Activated CD4-positive, alpha-beta T cell treated with anti-CD3 and anti-CD28 coated beads, Interleukin-2, amount 50 U/mL, for 24 hours (primary cell): ENCODE data around the gene AHNAK2.

Experiments
- DNase-seq, 2 donors: peaks; one replicate each; pipeline ENCODE4 v3.0.0-alpha.2; 2020; ENCODE audit warnings: low read depth in 1 of 2, low spot score in 1 of 2

The AHNAK2 gene

GRCh38 chr14:105012171-105012985 lies 34.2 kb upstream of the AHNAK2 start:
- no peak for DNase-seq

DNA sequence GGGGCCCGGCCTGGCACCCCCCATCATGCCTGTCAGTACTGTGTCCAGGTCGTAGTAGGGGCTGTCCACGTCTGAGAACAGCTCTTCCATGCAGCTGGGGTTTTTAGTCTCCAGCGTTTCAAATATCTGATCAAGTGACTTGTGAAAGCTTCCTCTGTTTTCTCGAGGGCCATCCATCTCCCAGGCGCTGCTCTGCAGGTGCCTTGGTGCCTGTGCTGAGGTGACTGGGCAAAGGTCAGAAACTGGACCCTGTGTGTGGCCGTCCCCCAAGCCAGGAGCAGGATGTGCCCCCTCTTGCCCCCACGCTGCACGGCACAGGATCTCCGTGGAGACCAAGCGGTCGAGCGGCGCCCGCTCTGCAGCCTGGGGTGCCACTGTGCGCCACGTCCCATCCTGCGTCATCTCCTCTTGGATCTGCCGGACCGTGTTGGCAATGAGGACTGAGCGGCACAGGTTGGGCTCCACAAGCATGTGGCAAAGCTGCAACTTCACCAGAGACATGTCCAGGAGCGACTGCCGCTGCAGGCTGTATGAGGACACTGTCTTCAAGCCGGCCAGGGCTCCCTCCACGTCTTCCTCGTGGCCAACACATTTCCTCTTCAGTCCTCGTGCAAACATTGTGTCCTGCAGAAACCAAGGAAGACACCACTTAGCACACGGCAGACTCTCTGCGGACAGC lies 33.3 kb upstream of the AHNAK2 start:
- no peak for DNase-seq

- DNase-seq, result no peak
Measured at GRCh38 chr14:105010891-105011291, 32.7 kb upstream of the AHNAK2 start.

GRCh38 chr14:105010106-105010505 lies 31.9 kb upstream of the AHNAK2 start:
- DNase-seq, result no peak

DNA sequence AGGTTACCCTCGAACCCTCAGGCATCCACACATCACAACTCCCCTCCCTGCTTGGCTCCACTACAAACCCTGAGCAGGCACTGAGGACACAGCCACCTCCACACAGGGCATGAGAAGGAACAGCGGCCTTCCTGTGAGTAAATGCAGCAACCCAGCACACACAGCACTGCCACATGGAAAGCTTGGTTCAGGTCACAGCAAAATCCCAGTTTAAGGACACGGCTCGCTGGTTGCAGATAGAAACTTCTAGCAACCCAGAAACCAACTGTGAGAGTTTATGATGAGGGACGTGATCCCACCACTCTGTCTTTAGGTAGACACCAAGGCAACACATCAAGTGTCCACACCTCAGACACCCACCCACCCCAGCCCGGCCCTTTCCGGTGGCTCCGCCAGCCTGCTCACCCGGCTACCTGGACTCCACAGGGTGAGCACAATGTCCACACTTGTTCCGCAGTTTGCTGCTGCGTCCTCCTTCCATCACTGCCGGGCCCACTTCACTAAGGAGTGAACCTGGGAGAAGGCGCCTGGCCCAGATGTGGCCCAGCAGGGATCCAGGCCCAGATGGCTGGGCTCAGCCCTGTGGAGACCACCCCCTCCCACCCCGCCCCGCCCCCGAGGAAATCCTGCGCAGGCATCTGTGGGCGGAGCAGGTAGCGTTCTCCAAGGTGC lies 29.6 kb upstream of the AHNAK2 start:
- no peak for DNase-seq

- DNase-seq, result no peak
Measured at GRCh38 chr14:105006831-105007592, 28.8 kb upstream of the AHNAK2 start.

GRCh38 chr14:105005929-105006830 lies 28.0 kb upstream of the AHNAK2 start:
- DNase-seq, result no peak

GRCh38 chr14:105005329-105005928 lies 27.3 kb upstream of the AHNAK2 start:
- no peak for DNase-seq

GRCh38 chr14:104999361-104999760 lies 21.2 kb upstream of the AHNAK2 start:
- no peak for DNase-seq

- no peak for DNase-seq
Measured at GRCh38 chr14:104998801-104999200, 20.6 kb upstream of the AHNAK2 start.

DNA sequence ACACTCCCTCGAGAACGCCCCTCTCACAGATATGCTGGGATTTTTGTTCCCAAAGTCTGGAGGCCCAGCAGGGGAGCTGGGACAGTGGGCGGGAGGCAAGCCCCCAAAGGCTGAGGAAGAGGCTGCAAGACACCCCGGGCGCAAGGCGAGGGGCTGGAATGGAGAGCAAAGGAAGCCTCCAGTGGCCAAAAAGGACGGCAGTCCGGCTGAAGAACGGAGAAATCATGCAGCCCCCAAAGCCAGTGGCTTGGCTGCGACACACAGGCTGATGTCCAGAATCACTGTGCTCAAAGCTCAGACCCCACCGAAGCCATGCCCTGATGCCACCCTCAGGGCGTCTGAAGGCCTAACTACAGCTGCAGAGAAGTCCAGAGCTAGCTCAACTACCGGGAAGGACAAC lies 18.3 kb upstream of the AHNAK2 start:
- DNase-seq, result no peak

DNA sequence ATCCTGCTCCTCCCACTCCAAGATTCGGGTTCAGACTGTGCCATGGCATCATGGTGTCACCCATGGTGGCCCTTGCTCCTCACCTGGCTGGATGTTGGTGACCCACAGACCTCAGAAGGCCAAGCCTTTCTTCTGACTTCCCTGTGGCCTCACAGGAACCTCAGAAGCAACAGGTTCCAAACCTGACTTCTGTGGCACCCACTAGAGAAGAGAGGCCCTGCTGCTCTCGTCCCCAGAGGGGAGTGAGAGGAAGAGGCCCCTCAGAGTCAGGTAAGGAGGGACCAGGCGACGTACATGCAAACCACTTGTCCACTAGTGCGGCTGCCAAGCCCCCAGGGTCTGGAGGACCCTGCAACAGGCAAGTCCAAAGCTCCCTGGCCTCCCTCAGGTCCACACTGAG lies 17.9 kb upstream of the AHNAK2 start:
- no peak for DNase-seq

DNA sequence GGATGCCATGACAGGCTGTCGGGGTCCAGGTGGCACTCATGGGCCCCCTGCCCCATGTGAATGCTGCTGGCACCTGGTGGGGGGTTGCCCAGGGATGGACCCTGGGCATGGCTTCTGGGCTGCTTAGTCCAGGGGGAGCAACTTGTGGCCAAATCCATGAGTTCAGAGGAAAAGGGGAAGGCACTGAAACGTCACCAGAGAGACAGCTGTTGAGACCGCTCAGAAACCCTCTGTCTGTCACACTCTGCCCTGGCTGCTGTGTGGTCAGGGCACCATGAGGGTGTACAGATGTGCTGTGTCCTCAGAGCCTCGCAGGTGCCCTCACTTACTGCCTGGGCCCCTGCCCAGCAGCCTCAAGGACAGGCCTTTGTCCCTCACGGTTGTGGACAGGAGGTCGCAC lies 16.8 kb upstream of the AHNAK2 start:
- no peak for DNase-seq

DNA sequence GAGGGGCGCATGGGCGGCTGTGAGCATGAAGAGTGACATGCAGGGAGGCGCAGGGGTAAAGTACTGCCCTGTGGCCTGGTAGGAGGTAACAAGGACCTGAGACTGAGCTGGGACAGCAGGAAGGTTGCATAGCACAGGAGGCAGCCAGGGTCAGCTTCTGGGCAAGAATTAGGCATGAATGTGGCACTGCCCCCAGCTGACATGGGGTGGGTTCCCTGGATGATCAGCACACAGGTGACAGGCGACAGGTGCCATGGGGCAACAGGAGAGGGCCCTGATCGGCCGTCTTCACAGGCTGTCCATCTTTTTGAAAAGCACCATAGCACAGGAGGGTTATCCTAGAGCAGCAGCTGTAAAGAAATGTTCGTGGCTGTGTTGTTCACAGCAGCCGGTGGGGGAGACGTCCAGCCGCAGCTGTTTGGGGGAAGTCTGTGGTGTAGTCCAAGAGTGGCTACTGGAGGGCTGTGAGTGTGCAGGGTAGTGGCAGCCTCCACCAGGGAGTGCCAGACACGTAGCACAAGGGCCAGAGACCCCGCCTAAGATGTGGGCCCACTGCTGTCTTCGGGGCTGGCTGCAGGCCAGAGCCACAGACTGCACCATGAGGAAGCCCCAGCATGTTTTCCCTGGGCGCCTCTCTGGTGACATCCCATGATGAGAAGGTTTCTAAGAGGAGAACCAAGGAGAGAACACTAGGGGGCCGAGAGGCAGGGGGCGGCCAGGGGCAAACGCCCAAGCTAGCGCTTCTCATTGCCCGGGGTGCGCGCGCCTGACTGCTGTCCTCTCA lies 15.8 kb upstream of the AHNAK2 start:
- no peak for DNase-seq

DNA sequence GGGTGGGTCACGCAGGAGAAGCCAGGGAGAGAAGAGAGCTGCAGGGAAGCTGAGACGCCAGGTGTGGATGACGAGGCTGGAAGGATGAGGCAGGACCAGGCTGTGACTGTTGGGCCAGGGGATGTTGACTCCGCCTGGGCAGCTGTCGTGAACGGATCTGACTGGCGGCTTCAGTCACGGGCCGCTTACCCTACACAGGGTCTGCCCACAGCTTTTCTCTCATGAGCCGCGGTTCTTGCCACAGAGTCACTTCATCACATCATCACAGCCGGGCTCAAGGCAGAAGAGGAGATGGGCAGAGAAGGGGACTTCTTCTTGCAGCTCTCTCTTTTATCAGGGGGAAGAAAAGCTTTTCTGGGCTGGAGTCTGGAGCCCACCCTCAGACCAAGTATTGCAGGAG lies 15.1 kb upstream of the AHNAK2 start:
- DNase-seq, result no peak

DNA sequence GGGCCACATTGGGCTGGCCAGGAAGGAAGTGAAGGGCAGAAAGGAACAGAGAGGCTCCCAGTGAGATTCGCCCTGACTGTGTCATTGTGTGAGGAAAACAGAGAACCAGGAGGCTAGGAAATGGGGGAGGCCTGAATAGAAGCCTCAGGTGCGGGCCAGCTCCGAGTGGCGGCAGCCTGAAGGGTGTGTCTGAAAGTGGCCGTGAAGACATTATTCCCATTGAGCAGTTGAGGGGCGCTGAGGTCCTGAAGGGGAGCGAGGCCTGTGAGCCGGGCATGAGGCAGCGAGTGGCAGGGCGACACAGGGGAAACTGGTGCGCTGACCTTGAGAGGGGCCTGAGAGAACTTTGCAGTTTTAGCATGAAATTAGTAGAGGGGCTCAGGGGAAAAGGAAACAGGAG lies 14.3 kb upstream of the AHNAK2 start:
- no peak for DNase-seq

DNA sequence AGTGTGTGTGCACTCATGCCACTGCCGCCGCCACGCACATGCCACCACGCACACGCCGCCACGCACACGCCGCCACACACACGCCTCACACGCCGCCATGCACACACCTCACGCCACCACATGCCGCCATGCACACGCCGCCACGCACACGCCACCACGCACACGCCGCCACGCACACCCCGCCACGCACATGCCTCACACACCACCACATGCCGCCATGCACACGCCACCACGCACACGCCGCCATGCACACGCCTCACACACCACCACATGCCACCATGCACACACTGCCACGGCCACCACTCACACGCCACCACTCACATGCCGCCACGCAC lies 13.7 kb upstream of the AHNAK2 start:
- no peak for DNase-seq

GRCh38 chr14:104989951-104990303 lies 11.8 kb upstream of the AHNAK2 start:
- no peak for DNase-seq

- DNase-seq, result no peak
Measured at GRCh38 chr14:104989236-104989950, 11.2 kb upstream of the AHNAK2 start.
